K562 (cell line): Measurements from ENCODE around the gene YTHDC1. TPM values are rescaled to one million over a fixed set of nuclear protein-coding genes. Genes with fewer than 3 reads are reported as not detected.

Source experiments
- AFF4 ChIP-seq: sonication (generic); formaldehyde crosslinking; IDR thresholded peaks from 2 replicates; pipeline ENCODE4 v1.8.0; 2023; ENCODE audit warnings: mild to moderate bottlenecking, missing genetic modification reagents
- BCOR ChIP-seq: fragments of 450-650 bp; IDR thresholded peaks from 2 replicates; pipeline ENCODE4 v1.6.1; 2016
- CEBPB ChIP-seq: fragments of 450-650 bp; IDR thresholded peaks from 2 replicates; pipeline ENCODE4 v1.6.1; 2016; ENCODE audit warnings: missing genetic modification characterization, missing compliant biosample characterization
- FOXJ3 ChIP-seq: sonication (generic); formaldehyde crosslinking; IDR thresholded peaks from 2 replicates; pipeline ENCODE4 v1.4.0; 2020; ENCODE audit warnings: mild to moderate bottlenecking, missing genetic modification reagents
- FUS ChIP-seq: fragments of 200-400 bp; formaldehyde crosslinking; optimal IDR thresholded peaks from 2 replicates; pipeline ENCODE3; 2017; ENCODE audit warnings: low read depth, low read length
- GTF2A2 ChIP-seq: IDR thresholded peaks from 2 replicates; pipeline ENCODE4 v1.6.1; 2016; ENCODE audit warnings: mild to moderate bottlenecking, missing genetic modification characterization, missing compliant biosample characterization
- GTF2B ChIP-seq: IDR thresholded peaks from 2 replicates; pipeline ENCODE4 v1.6.1; 2011; ENCODE audit not compliant: insufficient read length; ENCODE audit errors: extremely low read depth
- KHSRP ChIP-seq: fragments of 450-650 bp; IDR thresholded peaks from 2 replicates; pipeline ENCODE4 v1.6.1; 2017
- KLF13 ChIP-seq: fragments of 450-650 bp; IDR thresholded peaks from 2 replicates; pipeline ENCODE4 v1.6.1; 2016; ENCODE audit warnings: missing genetic modification characterization, low read depth, mild to moderate bottlenecking, missing compliant biosample characterization, moderate library complexity, borderline replicate concordance
- PML ChIP-seq: IDR thresholded peaks from 2 replicates; pipeline ENCODE4 v1.6.1; 2012; ENCODE audit warnings: low read length, inconsistent platforms
- RNF2 ChIP-seq: sonication (generic); IDR thresholded peaks from 2 replicates; pipeline ENCODE4 v1.6.1; 2016
- SNIP1 ChIP-seq: fragments of 450-650 bp; IDR thresholded peaks from 2 replicates; pipeline ENCODE4 v1.7.1; 2017; ENCODE audit warnings: low read depth, mild to moderate bottlenecking
- TARDBP ChIP-seq: fragments of 450-650 bp; IDR thresholded peaks from 2 replicates; pipeline ENCODE4 v1.6.1; 2016
- THRB ChIP-seq: fragments of 450-650 bp; formaldehyde crosslinking; conservative IDR thresholded peaks from 2 replicates; pipeline ENCODE4 v1.4.0; 2022; ENCODE audit warnings: mild to moderate bottlenecking, missing genetic modification characterization
- XRCC4 ChIP-seq: IDR thresholded peaks from one replicate; pipeline ENCODE4 v1.6.1; 2011; ENCODE audit not compliant: insufficient read depth, insufficient read length; ENCODE audit errors: extremely low read depth
- ZNF609 ChIP-seq: sonication (generic); formaldehyde crosslinking; IDR thresholded peaks from 2 replicates; pipeline ENCODE4 v1.8.1; 2023; ENCODE audit warnings: missing genetic modification reagents, mild to moderate bottlenecking, borderline replicate concordance
- ZNF79 ChIP-seq: fragments of 250-450 bp; sonication (Bioruptor Pico); IDR thresholded peaks from 2 replicates; pipeline ENCODE4 v1.4.0; 2020; ENCODE audit warnings: low read depth, mild to moderate bottlenecking, moderate library complexity
- polyA plus RNA-seq, 8 experiments: library from polyadenylated mRNA; depleted of rRNA in 4 of 8; stranded (reverse) in 5 of 8; unstranded in 3 of 8; fragments of >200 nt; fragmentation: Nextera tagmentation in 2 of 8; fragmentation: Illumina TruSeq in 1 of 8; extraction: Ambion mirVana in 2 of 8; extraction: Trizol in 1 of 8; gene quantifications; 2 replicates each; pipeline versions ENCODE4 v1.2.1 to v1.2.3, GENCODE V29; 2011 to 2014; ENCODE audit warnings: inconsistent platforms in 1 of 8, missing spikeins in 1 of 8
- total RNA-seq, 7 experiments: library from RNA; depleted of rRNA in 6 of 7; stranded (reverse); fragments of >200 nt in 6 of 7; fragmentation: Illumina TruSeq in 2 of 7; extraction: Trizol in 2 of 7; gene quantifications; 2 replicates each; pipeline versions ENCODE4 v1.2.1 to v1.2.3, GENCODE V29; 2011 to 2021; ENCODE audit warnings: low replicate concordance in 1 of 7

Gene YTHDC1
- total and polyA plus RNA-seq, 9 of the 15 experiments (the other 6 are each of a cell fraction or from before 2014, with no cell fraction given), result 9.8 to 65.4 (median 51.7) TPM

- no peak for TF ChIP-seq AFF4 (CRISPR knock-in tag)
- no peak for TF ChIP-seq THRB
- TF ChIP-seq SNIP1, result no peak
- TF ChIP-seq FUS, result no peak
- TF ChIP-seq KLF13 (tag), result no peak
- no peak for TF ChIP-seq PML
- no peak; the same call in 1 of the 2 replicates for TF ChIP-seq CEBPB
- TF ChIP-seq FOXJ3 (CRISPR knock-in tag), result no peak
- no peak for TF ChIP-seq TARDBP
- peak; percentile 50; the same call in 1 of the 2 replicates for TF ChIP-seq ZNF79 (CRISPR knock-in tag)
- TF ChIP-seq KHSRP, result no peak
- no peak for TF ChIP-seq XRCC4
- no peak for TF ChIP-seq RNF2
- TF ChIP-seq GTF2A2 (tag), result no peak
- no peak for TF ChIP-seq BCOR
- TF ChIP-seq ZNF609, result no peak
- no peak for TF ChIP-seq GTF2B
Observed at GRCh38 chr4:68264875-68265565, 84.9 kb downstream of the YTHDC1 start (continued).
